HG03045 (cell line): ENCODE measurements around the gene KATNA1.

Experiments
- ATAC-seq: cut with Tn5 transposase; IDR thresholded peaks from one replicate; pipeline ENCODE4 v1.9.1; 2021; ENCODE audit warnings: mild to moderate bottlenecking, moderate library complexity; ENCODE audit not compliant: unreplicated experiment

KATNA1 gene

DNA sequence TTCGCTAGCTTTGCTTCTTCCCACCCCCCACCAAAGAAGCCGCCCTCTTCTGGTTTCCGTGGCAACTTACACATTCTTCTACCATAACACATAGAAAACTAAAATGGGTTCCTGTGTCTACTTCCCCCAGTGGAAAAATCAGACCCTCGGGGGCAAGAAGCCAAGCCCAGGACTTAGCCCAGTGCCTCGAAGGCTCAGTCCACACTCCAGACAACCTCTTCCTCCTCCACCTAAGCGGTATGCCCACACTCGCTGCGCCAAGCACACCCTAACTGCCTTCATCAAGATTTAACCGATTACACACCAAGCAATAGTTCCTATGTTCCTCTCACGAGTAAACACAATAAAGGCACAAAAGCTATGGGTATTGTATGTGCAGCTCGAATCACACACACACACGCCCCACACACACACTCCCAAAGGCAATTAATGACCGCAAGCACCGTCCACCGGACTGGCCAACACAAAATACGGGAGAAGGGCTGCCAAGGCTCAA lies 103.2 kb downstream of the KATNA1 start:
- peak; percentile 27 for ATAC-seq
